NCI-H146 treated with DMSO at 0.1 percent for 48 hours (cell line): ENCODE measurements around the gene NRF1.
"Not testable (repeated sequence)": the region's sequence is repeated elsewhere in the genome, so short reads cannot be mapped to it uniquely, and the experiment has no call there.

Experiments used
- DNase-seq: peaks from one replicate; lab custom pipeline; 2025; ENCODE audit not compliant: unreplicated experiment; lab: John Stamatoyannopoulos, UW

The NRF1 gene

DNA sequence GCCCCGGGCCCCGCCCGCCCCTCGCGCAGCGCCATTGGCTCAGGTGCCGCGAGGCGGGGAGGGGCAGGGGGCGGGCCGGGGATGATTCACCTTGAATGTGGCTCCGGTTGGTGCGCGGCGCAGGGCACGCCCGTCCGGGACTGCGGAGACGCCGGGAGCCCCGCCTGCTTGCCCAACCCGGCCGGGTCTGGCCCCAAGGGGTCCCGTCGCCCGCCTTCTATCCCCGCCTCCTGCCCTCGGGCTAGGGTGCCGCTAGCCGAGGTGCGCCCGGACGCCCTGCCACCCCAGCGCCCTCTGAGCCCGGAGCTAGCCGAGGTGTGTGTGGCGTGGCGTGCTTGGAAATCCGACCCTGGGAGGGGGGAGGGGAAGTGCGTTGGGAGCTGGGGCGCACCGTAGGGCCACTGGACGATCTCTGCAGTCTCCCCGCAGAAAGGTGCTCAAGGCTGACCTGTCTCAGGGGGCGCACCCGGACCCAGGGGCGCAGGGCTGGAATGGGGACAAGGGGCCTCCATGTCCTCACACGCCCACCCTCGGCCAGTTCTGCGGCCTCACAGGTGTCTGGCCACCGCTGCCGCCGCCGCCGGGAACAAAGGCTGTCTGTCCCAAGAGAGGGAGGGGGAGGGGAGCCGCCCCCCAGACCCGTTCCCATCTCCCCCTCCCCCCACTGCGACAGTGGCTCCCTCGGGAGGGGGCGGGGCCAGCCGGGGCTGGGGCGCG is 168.9 kb downstream of the NRF1 start:
- DNase-seq: peak; percentile 88

- peak; percentile 46 for DNase-seq
These were observed 169.7 kb downstream of the NRF1 start for GRCh38 chr7:129780974-129781927.

GRCh38 chr7:129781928-129782817 is 170.7 kb downstream of the NRF1 start:
- DNase-seq: peak; percentile 46

DNA sequence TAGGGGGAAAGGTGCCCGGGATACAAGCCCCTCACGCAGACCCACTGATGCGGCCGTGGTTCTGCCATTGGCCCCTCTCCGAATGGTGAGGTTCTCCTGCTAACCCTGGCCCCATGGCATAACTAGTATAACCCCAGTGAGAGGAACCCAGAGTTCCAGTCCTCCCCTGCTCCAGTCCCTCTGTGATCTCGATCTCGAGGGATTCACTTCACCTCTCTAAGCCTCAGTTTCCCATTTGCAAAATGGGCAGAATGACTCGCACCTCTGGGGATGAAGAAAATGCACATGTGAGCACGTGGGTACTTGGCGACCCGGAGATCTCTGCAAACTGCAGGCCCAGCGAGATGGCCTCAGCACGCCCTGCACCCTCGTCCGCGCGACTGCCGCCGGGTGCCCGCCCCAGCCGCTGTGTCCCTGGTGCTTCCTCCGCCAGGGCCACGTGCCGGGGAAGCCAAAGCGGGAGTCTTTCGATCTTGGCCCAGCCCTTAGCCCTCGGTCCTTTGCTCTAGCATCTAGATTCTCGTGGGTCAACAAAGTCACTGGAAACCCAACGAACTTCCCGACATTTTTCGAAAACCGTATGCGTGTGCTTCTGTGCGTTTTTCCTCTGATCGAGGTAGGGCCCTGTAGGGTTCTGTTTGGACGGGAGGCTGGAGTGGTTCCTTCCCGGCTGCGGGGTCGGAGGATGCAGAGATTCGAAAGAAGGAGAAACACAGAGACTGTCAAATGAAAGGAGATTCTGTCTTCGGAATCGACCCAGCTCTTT is 171.5 kb downstream of the NRF1 start:
- DNase-seq: no peak

- no peak for DNase-seq
These were observed 172.0 kb downstream of the NRF1 start for GRCh38 chr7:129783584-129783919.

DNA sequence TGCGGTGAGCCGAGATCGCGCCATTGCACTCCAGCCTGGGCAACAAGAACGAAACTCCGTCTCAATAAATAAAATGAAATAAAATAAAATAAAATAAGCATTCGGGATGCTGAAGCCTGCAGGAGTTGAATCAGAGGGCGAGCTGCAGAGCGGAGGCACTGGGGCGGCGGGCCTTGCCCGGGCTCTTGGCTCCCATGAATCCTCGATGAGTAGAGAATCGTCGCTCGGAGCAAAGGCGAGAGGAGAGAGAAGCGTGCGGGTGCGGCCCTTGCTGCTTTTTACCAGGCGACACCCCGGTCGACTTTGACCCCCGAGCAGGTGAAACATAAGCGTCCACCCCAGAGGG is 172.9 kb downstream of the NRF1 start:
- no peak for DNase-seq

DNA sequence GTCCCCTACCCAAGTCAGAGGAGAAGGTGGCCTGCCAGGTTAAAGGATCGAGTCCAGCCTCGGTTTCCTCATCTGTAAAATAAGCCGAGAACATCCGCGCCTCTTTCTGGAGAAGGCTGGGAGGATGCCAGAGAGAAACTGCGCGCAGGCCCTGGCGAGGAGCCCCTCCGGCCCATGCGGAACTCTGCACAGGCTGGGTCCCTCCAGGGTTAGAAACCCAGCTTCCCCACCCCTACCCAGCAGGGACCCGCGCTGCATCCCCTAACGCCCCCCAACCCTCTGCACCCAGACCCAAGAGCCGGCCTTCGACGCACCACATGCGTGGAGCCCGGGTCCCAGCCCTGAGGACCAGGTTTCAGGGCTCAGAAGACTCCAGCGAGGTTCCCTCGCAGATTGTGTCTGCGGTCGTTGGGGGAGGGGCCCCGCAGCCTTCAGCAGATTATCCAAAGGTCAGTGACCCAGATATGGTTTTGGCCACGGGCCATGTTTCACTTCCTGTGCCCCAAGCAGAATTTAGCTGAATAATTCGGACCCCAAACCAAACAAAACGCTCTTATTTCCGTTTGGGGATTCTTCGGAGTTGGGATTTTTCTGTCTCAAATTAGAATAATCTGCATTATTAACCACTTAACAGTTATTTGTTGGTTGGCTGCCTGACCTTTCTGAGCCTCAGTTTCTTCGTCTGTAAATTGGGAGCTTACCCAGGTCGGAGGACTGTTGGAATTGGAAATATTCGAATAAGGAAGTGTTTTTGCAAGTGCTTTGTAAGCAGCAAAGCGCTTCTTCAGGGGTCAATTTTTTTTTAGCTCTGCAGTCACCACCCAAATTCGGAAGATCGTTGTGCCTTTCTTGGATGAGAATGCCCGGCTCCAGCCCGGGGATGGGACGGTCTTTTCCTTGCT is 173.5 kb downstream of the NRF1 start:
- no peak for DNase-seq

DNA sequence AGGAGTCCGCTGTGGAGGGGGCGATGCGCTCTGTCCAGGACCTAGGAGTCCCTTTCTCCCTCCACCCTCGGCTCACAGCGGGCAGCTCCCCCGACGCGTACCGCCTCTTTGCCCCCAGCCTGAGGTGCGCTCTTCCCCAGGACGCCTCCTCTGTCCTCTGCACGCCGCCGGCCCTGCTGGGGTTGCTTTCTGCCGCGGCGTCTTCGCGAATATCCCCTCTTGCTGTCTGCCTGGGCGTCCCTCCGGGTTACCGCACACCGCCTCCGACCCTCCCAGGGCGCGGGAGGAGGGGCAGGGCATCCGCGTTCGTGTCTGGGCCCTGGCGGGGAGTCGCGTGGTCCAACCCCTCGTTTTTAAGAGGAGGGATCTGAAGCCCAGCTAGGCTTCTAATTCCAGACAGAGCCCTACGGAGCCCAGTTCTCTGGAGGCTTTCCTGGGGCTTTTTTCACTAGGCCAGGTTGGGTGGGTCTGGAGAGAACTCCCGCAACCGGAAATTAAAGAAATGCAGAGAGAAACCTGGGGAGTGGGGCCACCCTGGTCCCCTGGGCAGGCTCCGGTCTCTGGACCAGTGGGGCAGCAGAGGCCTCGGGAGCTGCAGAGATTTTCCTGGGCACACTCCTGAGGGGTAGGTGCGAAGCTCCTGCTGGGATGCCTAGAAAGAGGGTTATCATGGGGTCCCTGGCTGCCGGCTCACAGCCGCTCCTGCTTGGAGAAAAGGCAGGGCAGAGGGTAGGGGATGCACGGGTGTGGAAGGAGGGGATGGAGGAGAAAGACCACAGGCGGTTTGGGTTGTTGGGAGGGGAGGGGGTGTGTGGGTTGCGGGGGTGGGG is 174.4 kb downstream of the NRF1 start:
- DNase-seq: no peak

- no peak for DNase-seq
These were observed 175.5 kb downstream of the NRF1 start for GRCh38 chr7:129786825-129787563.

GRCh38 chr7:129789000-129789399 is 177.5 kb downstream of the NRF1 start:
- no peak for DNase-seq

- DNase-seq: no peak
These were observed 178.1 kb downstream of the NRF1 start for GRCh38 chr7:129789652-129790051.

DNA sequence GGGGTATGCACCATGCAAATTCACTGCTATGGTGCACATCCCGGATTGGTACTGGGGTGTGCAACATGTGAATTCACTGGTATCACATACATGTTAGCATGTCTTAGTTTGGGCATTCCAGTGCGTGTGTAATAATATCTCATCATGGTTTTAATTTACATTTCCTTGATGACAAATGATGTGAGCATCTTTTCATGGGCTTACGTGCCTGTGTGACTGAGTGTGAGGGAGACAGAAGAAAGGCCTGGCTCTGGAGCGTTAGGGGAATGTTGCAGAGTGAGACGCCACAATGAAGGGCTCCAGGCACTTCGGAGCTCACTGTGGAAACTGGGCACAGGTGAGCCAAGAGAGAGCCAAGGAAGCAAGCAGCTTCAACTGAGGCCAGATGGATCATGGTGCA is 178.6 kb downstream of the NRF1 start:
- no peak for DNase-seq

DNA sequence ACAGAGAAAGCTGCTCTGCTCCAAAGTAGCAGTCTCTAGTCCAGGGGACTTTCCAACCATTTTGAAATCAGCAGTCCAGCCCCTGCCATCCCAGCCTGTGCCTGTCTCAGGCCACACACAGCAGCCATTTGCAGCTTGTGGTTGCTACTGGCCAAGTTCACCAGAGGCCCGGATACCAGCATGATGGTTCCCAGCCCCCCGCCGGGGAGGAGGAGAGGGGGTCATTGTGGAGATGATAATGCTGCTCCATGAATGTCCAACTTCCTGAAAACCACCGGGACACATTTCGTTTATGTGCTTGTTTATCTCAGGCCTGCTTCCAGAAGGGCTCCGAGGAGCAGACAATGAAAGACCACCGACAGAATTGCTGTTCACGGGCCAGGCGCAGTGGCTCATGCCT is 181.2 kb downstream of the NRF1 start:
- DNase-seq: no peak

- no peak for DNase-seq
These were observed 182.2 kb downstream of the NRF1 start for GRCh38 chr7:129793506-129794310.

DNA sequence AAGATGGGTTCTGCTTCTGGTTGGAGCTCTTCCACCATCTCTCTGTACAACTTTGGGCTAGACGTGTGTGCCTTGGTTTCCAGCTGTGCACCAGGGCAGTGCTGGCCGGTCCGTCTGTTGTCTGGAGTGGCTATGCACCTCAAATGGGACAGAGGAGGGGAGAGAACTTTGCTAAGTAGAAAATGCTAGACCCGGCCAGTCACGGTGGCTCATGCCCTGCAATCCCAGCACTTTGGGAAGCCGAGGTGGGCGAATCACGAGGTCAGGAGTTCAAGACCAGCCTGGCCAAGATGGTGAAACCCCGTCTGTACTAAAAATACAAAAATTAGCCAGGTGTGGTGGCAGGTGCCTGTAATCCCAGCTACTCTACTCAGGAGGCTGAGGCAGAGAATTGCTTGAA is 182.9 kb downstream of the NRF1 start:
- DNase-seq: not testable (repeated sequence)

DNA sequence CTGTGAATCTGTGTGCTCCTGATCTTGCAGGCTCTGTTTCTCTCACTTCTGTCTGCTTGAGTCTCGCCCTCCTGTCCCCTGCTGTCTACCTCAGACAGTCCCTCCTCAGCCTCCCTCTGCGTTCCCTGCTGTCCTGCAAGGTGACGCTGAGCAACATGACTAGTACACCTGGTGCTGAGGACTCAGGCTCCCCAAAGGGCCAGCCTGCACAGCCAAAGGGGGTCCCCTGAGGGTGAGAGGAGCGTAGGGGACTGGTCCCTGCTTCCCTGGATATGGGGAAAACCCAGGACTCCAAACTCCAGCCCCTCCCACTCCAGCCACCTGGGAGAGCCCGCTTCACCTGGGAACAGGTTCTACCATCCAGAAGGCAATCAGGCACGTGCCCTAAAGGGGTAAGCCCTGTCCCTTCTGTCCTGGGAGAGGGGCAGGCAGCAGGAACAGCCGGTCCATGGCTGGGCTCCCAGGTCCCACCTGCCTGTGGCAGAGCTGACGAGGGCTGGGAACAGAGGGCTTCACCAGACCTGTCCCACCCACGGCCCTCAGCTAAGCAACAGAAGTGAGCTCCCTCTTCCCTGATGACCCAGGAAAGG is 184.8 kb downstream of the NRF1 start:
- DNase-seq: no peak

GRCh38 chr7:129797214-129797789 is 185.8 kb downstream of the NRF1 start:
- DNase-seq: no peak
